Suprapubic skin (tissue), 4 donors: ENCODE results near the gene MMP28.
"Not testable (repeated sequence)": the region's sequence is repeated elsewhere in the genome, so short reads cannot be mapped to it uniquely, and the experiment has no call there.

ENCODE experiments used
- CTCF ChIP-seq, 2 donors: fragments of 200-600 bp in 1 of 2; fragments of 450-650 bp in 1 of 2; sonication (generic) in 1 of 2; IDR thresholded peaks; one replicate each; pipeline ENCODE4 v1.5.1; 2016 to 2019; ENCODE audit warnings: antibody characterized with exemption in 2 of 2, mild to moderate bottlenecking in 1 of 2, moderate library complexity in 1 of 2
- EP300 ChIP-seq: sonication (generic); formaldehyde crosslinking; IDR thresholded peaks from one replicate; pipeline ENCODE4 v1.6.1; 2017; ENCODE audit warnings: antibody characterized with exemption
- POLR2A ChIP-seq, 2 donors: fragments of 450-650 bp; IDR thresholded peaks; one replicate each; pipeline ENCODE4 v1.6.1; 2017; ENCODE audit warnings: antibody characterized with exemption in 2 of 2, mild to moderate bottlenecking in 2 of 2, moderate library complexity in 2 of 2
- POLR2AphosphoS5 ChIP-seq, 3 donors: sonication (generic); formaldehyde crosslinking; IDR thresholded peaks; one replicate each; pipeline ENCODE4 v1.6.1; 2017; ENCODE audit warnings: antibody characterized with exemption in 3 of 3

- not testable (repeated sequence) for TF ChIP-seq POLR2A (IDR thresholded peaks at IDR 0.05); CTCF (IDR thresholded peaks at IDR 0.05); POLR2AphosphoS5 (IDR thresholded peaks at IDR 0.05); EP300
Observed at GRCh38 chr17:35751541-35751940, 43.9 kb downstream of the MMP28 start.
